Measurements from ENCODE around the gene ASPM. TPM values are rescaled to one million over a fixed set of nuclear protein-coding genes. Genes with fewer than 3 reads are reported as not detected.

Gene ASPM
- total RNA-seq, 1 donor from 2014 or later: 3.7 TPM

- DNase-seq (ENCODE audit: low read depth): no peak
- TF ChIP-seq CTCF (IDR thresholded peaks at IDR 0.05; ENCODE audit: insufficient read depth, low read length, poor library complexity, severe bottlenecking): no peak
- no peaks in the 10 kb centered on the region for H3K36me3 ChIP-seq (ENCODE audit: control insufficient read depth, insufficient read depth, low read length)
These were observed 25.1 kb upstream of the ASPM start for GRCh38 chr1:197171531-197171930.

GRCh38 chr1:197170538-197170937 lies 24.1 kb upstream of the ASPM start:
- H3K27me3 ChIP-seq (ENCODE audit: control insufficient read depth, insufficient read depth, low read length): no peaks in the 10 kb centered on the region
- H3K4me3 ChIP-seq (ENCODE audit: low read depth, low read length): no peak overlapping the region
- DNase-seq (ENCODE audit: low read depth): no peak
- no peak for TF ChIP-seq CTCF (IDR thresholded peaks at IDR 0.05; ENCODE audit: insufficient read depth, low read length, poor library complexity, severe bottlenecking)
- H3K36me3 ChIP-seq (ENCODE audit: control insufficient read depth, insufficient read depth, low read length): no peaks in the 10 kb centered on the region

More at GRCh38 chr1:197171531-197171930, 25.1 kb upstream of the ASPM start:
- Histone ChIP-seq H3K4me3 (ENCODE audit: low read depth, low read length) (no peak overlapping the region), H3K27me3 (ENCODE audit: control insufficient read depth, insufficient read depth, low read length) (no peaks in the 10 kb centered on the region)

DNA sequence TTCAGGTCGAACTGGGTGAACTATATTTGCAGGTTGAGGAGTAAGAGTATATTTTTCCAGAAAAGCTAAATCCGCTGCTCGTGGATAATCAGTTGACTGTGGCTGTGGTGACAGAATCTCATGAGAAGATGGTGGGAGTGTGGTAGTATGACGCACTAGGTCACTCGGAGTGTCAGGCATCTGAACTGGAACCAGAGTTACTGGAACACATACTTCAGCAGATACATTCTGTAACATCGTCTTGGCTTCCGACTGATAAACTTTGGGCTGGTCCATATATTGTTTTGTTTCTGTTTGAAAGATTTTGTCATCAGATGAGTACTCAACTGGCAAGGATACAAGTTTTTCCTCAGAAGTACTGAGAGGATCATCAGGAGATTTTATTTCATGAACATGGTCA lies 13.0 kb upstream of the ASPM start:
- no peaks in the 10 kb centered on the region for H3K27me3 ChIP-seq (ENCODE audit: control insufficient read depth, insufficient read depth, low read length)
- no peaks in the 10 kb centered on the region for H3K36me3 ChIP-seq (ENCODE audit: control insufficient read depth, insufficient read depth, low read length)
- H3K4me3 ChIP-seq (ENCODE audit: low read depth, low read length): no peak overlapping the region
- TF ChIP-seq CTCF (IDR thresholded peaks at IDR 0.05; ENCODE audit: insufficient read depth, low read length, poor library complexity, severe bottlenecking): no peak
- DNase-seq (ENCODE audit: low read depth): no peak

DNA sequence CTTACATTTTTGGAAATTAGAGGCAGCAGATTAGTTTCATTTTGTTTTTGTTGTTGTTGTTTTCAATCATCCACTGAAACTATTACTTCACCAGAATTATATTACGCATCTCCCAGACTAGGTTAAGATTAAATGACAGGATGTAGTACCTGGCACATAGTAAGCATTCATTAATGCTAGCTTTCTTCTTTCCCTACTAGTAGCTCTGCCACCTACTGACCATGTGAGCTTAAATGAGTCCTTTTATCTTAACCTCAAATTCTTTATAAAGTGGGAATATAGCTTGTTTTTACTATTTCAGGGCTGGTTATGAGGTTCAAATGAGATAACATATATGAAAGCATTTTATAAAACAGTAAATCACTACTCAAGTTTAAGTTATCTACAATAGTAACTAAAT lies 10.2 kb upstream of the ASPM start:
- no peaks in the 10 kb centered on the region for H3K27me3 ChIP-seq (ENCODE audit: control insufficient read depth, insufficient read depth, low read length)
- TF ChIP-seq CTCF (IDR thresholded peaks at IDR 0.05; ENCODE audit: insufficient read depth, low read length, poor library complexity, severe bottlenecking): peak; percentile 7
- no peak for DNase-seq (ENCODE audit: low read depth)
- no peak overlapping the region for H3K4me3 ChIP-seq (ENCODE audit: low read depth, low read length)
- H3K36me3 ChIP-seq (ENCODE audit: control insufficient read depth, insufficient read depth, low read length): no peaks in the 10 kb centered on the region

DNA sequence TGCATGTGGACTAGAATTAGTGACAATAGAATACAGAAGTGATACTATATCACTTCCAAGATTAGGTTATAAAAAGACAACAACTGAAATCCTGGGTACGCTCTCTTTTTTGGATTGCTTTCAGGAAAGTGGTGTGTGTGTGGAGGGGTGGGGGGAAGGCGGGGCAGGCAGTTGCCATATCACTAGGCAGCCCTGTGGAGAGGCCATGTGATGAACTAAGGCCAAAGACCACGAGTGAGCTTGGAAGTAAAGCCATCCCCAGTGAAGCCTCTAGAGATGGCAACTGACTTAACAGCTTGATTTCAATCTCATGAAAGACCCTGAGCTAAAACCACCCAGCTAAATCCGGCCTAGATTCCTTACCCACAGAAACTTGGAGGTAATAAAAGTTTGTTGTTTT lies 6.2 kb upstream of the ASPM start:
- DNase-seq (ENCODE audit: low read depth): no peak
- no peak for TF ChIP-seq CTCF (IDR thresholded peaks at IDR 0.05; ENCODE audit: insufficient read depth, low read length, poor library complexity, severe bottlenecking)
- Histone ChIP-seq H3K27me3 (ENCODE audit: control insufficient read depth, insufficient read depth, low read length) (no peaks in the 10 kb centered on the region), H3K36me3 (ENCODE audit: control insufficient read depth, insufficient read depth, low read length) (no peaks in the 10 kb centered on the region), H3K4me3 (ENCODE audit: low read depth, low read length) (no peak overlapping the region)

GRCh38 chr1:197151185-197151584 lies 4.7 kb upstream of the ASPM start:
- Histone ChIP-seq H3K27me3 (ENCODE audit: control insufficient read depth, insufficient read depth, low read length) (no peaks in the 10 kb centered on the region), H3K36me3 (ENCODE audit: control insufficient read depth, insufficient read depth, low read length) (no peaks in the 10 kb centered on the region), H3K4me3 (ENCODE audit: low read depth, low read length) (no peak overlapping the region)
- no peak for TF ChIP-seq CTCF (IDR thresholded peaks at IDR 0.05; ENCODE audit: insufficient read depth, low read length, poor library complexity, severe bottlenecking)
- no peak for DNase-seq (ENCODE audit: low read depth)

All from kidney epithelial cell (primary cell).